ENCODE measurements around the gene CACNA1G. TPM values are rescaled to one million over a fixed set of nuclear protein-coding genes. Genes with fewer than 3 reads are reported as not detected.

CACNA1G gene
- total RNA-seq, 1 donor from 2014 or later, result not detected

DNA sequence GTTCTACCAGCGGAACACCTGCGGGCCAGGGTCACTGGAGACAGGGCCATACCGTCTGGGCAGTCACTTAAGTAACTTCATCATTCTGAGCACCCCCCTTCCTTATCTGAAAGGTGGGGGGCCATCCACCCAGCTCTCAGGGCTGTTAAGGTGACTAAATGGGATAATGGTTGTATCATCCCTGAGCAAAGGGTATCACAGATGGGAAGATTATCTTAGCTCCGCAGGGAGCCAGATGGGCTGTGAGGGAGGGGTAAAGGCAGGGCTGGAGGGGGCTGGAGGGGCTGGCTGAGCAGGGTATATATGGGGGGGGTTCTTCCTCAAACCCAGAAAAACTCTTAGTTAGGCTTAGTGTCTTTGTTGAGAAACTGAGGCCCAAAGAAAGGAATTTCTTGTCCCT, 2.9 kb upstream of the CACNA1G start:
- Mint-ChIP-seq H3K36me3 (ENCODE audit: low read depth, unreplicated experiment) (peaks cover 12% of the 10 kb centered on the region), H3K27ac (ENCODE audit: unreplicated experiment) (no peak overlapping the region), H3K27me3 (ENCODE audit: unreplicated experiment) (peaks cover 21% of the 10 kb centered on the region), H3K4me1 (ENCODE audit: unreplicated experiment) (peaks cover 4% of the 10 kb centered on the region), H3K4me3 (ENCODE audit: unreplicated experiment) (no peak overlapping the region), H3K9me3 (ENCODE audit: unreplicated experiment) (no peaks in the 10 kb centered on the region)
- TF ChIP-seq, protein P1, sequence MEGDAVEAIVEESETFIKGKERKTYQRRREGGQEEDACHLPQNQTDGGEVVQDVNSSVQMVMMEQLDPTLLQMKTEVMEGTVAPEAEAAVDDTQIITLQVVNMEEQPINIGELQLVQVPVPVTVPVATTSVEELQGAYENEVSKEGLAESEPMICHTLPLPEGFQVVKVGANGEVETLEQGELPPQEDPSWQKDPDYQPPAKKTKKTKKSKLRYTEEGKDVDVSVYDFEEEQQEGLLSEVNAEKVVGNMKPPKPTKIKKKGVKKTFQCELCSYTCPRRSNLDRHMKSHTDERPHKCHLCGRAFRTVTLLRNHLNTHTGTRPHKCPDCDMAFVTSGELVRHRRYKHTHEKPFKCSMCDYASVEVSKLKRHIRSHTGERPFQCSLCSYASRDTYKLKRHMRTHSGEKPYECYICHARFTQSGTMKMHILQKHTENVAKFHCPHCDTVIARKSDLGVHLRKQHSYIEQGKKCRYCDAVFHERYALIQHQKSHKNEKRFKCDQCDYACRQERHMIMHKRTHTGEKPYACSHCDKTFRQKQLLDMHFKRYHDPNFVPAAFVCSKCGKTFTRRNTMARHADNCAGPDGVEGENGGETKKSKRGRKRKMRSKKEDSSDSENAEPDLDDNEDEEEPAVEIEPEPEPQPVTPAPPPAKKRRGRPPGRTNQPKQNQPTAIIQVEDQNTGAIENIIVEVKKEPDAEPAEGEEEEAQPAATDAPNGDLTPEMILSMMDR (IDR thresholded peaks at IDR 0.05; ENCODE audit: unreplicated experiment), result no peak
- no peak for DNase-seq (ENCODE audit: low spot score)

DNA sequence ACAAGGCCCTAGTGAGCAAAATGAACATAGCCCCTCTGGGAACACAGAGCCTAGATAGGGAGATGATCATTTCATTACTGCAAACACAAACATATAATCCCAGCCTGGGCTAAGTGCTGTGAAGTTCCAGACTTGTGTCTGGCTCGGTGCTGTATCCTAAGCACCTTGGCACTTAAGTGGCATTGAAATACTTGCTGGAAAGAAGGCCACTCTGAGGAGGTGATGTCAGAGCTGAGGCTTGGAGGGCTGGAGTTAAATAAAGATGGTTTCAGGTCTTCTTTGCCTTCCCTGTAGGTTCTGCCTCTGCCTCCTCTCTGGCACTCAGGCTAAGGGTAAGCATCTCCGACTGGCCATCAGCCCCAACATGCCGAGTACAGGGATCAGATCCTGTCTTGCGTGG, 2.4 kb upstream of the CACNA1G start:
- H3K4me1 Mint-ChIP-seq (ENCODE audit: unreplicated experiment), result peaks cover 4% of the 10 kb centered on the region
- peaks cover 12% of the 10 kb centered on the region for H3K36me3 Mint-ChIP-seq (ENCODE audit: low read depth, unreplicated experiment)
- DNase-seq (ENCODE audit: low spot score), result no peak
- H3K9me3 Mint-ChIP-seq (ENCODE audit: unreplicated experiment), result no peaks in the 10 kb centered on the region
- no peak overlapping the region for H3K4me3 Mint-ChIP-seq (ENCODE audit: unreplicated experiment)
- H3K27me3 Mint-ChIP-seq (ENCODE audit: unreplicated experiment), result peaks cover 23% of the 10 kb centered on the region
- TF ChIP-seq, protein P1 (IDR thresholded peaks at IDR 0.05; ENCODE audit: unreplicated experiment), result no peak
- no peak overlapping the region for H3K27ac Mint-ChIP-seq (ENCODE audit: unreplicated experiment)

DNA sequence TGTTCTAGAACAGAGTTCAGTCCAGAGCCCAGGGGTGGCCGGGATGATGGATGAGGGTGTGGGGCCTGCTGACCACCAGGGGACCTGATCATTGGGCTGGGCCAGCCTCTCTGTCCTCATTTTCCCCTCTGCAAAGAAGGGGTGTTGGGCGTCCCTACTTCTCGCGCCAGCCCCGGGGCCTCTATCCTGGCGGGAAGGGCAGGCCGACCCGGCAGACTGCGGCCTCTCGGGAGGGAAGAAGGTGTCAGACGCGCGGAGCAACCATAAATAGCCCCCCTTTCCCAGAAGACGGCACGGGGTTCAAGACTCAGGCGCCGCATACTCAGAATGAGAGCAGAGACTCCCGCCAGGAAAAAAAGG, 2.0 kb upstream of the CACNA1G start:
- H3K4me1 Mint-ChIP-seq (ENCODE audit: unreplicated experiment), result peaks cover 4% of the 10 kb centered on the region
- H3K9me3 Mint-ChIP-seq (ENCODE audit: unreplicated experiment), result no peaks in the 10 kb centered on the region
- H3K27ac Mint-ChIP-seq (ENCODE audit: unreplicated experiment), result no peak overlapping the region
- peaks cover 25% of the 10 kb centered on the region for H3K27me3 Mint-ChIP-seq (ENCODE audit: unreplicated experiment)
- no peak overlapping the region for H3K4me3 Mint-ChIP-seq (ENCODE audit: unreplicated experiment)
- H3K36me3 Mint-ChIP-seq (ENCODE audit: low read depth, unreplicated experiment), result peaks cover 10% of the 10 kb centered on the region
- TF ChIP-seq, protein P1 (IDR thresholded peaks at IDR 0.05; ENCODE audit: unreplicated experiment), result no peak
- DNase-seq (ENCODE audit: low spot score), result no peak

DNA sequence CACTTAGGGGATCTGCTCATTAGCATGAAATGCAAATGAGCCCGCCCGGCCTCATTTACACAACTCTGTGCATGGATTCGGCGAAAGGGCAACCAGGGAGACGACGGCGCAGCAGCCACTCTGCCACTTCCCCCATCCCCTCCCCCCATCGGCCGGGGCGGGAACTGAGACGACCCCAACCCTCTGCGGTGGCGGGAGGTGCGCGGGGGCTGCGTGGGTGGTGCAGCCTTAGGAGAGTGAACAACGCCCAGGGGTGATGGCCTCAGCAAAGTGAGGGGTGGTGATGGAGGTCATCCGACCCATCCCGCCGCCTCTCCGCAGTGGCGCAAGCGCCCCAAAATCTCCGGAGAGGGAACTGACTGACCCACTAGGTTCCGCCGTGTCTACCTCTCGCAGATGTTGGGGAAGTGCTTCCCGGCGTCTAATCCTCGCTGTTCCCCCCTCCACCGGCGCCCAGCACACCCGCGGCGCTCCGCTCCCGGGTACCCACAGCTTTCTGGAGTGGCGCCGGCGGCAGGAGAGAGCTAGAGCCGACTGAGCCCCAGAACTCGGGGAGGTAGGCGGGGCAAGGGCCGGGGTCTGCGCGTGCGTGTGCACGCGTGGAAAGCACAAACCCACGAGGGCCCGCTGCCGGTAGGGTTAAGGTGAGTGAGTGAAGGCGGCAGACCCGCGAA, 1.4 kb upstream of the CACNA1G start:
- H3K36me3 Mint-ChIP-seq (ENCODE audit: low read depth, unreplicated experiment), result peaks cover 7% of the 10 kb centered on the region
- no peak overlapping the region for H3K27ac Mint-ChIP-seq (ENCODE audit: unreplicated experiment)
- H3K9me3 Mint-ChIP-seq (ENCODE audit: unreplicated experiment), result no peaks in the 10 kb centered on the region
- H3K4me3 Mint-ChIP-seq (ENCODE audit: unreplicated experiment), result no peak overlapping the region
- TF ChIP-seq, protein P1 (IDR thresholded peaks at IDR 0.05; ENCODE audit: unreplicated experiment), result no peak
- no peak for DNase-seq (ENCODE audit: low spot score)
- peaks cover 25% of the 10 kb centered on the region for H3K27me3 Mint-ChIP-seq (ENCODE audit: unreplicated experiment)
- peaks cover 7% of the 10 kb centered on the region for H3K4me1 Mint-ChIP-seq (ENCODE audit: unreplicated experiment)

DNA sequence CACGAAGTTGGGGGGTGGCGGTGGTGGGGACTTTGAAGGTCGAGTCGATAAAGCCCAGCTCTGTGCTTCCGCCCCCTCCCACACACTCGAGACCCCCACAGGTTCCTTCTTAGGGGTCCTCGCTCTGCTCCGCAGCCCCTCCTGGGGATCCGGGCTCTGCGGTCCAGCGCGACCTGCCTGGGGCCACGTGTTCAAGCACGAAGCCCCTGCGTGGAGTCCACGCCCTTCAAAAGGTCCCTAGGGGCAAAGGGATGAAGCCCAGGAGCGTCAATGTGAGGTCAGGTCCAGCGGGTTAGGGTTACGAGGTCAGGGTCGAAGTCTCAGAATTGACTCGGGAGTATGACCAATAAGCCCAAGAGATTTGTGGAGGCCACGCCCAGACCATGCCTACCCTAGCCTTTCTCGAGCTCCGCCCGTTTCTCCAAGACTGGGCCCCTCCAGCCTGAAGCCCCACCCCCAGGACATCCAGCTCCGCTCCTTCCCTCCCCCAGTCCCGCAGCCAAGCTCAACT, 786 bp upstream of the CACNA1G start:
- TF ChIP-seq, protein P1 (IDR thresholded peaks at IDR 0.05; ENCODE audit: unreplicated experiment), result no peak

More for the DNA sequence above, 786 bp upstream of the CACNA1G start:
- H3K27ac Mint-ChIP-seq (ENCODE audit: unreplicated experiment), result peak overlapping the region; percentile 48
- peak; percentile 60 for DNase-seq (ENCODE audit: low spot score)
- peak overlapping the region; percentile 77 for H3K4me3 Mint-ChIP-seq (ENCODE audit: unreplicated experiment)
- peaks cover 3% of the 10 kb centered on the region for H3K36me3 Mint-ChIP-seq (ENCODE audit: low read depth, unreplicated experiment)
- H3K9me3 Mint-ChIP-seq (ENCODE audit: unreplicated experiment), result no peaks in the 10 kb centered on the region
- peaks cover 24% of the 10 kb centered on the region for H3K27me3 Mint-ChIP-seq (ENCODE audit: unreplicated experiment)
- H3K4me1 Mint-ChIP-seq (ENCODE audit: unreplicated experiment), result peaks cover 11% of the 10 kb centered on the region
